ENCODE measurements around the gene TMCO4. TPM values are rescaled to one million over a fixed set of nuclear protein-coding genes. Genes with fewer than 3 reads are reported as not detected.

TMCO4 gene
- total and polyA plus RNA-seq, 2 of the 8 experiments (the other 6 are each of a cell fraction or from before 2014, with no cell fraction given): 3.0 to 3.1 TPM

DNA sequence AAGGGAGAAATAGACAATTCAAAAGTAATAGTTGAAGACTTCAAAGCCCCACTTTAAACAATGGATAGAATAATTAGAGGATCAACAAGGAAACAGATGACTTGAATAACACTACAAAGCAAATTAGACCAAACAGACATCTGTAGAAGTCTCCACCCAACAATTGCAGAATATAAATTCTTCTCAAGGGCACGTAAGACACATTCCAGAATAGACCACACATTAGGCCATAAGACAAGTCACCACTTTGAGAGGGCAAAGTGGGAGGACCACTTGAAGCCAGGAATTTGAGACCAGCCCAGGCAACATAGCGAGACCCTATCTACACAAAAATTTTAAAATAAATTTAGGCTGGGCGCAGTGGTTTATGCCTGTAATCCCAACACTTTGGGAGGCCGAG is 35.9 kb upstream of the TMCO4 start (continued):
- TF ChIP-seq, protein P1, sequence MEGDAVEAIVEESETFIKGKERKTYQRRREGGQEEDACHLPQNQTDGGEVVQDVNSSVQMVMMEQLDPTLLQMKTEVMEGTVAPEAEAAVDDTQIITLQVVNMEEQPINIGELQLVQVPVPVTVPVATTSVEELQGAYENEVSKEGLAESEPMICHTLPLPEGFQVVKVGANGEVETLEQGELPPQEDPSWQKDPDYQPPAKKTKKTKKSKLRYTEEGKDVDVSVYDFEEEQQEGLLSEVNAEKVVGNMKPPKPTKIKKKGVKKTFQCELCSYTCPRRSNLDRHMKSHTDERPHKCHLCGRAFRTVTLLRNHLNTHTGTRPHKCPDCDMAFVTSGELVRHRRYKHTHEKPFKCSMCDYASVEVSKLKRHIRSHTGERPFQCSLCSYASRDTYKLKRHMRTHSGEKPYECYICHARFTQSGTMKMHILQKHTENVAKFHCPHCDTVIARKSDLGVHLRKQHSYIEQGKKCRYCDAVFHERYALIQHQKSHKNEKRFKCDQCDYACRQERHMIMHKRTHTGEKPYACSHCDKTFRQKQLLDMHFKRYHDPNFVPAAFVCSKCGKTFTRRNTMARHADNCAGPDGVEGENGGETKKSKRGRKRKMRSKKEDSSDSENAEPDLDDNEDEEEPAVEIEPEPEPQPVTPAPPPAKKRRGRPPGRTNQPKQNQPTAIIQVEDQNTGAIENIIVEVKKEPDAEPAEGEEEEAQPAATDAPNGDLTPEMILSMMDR (IDR thresholded peaks at IDR 0.05; ENCODE audit: control extremely low read depth in 1 of 3, insufficient read depth in 1 of 3, low read depth in 1 of 3, low read length in 3 of 3): no peak
- TF ChIP-seq CHD2 (IDR thresholded peaks at IDR 0.05; ENCODE audit: low read length) (no peak), TEAD4 (IDR thresholded peaks at IDR 0.05; ENCODE audit: low read depth, low read length) (no peak), CTBP2 (IDR thresholded peaks at IDR 0.05; ENCODE audit: borderline replicate concordance, insufficient read depth, insufficient read length, low read length) (no peak)

All from H1 (cell line).